Activated T-helper 2 cell treated with anti-CD3 and anti-CD28 coated beads, Interferon-gamma antibody, Interleukin-2, Interleukin-4, amounts not matched to agents 10 μg/mL and 5 μg/mL and 100 μg/mL, durations not matched to agents 14 hours and 24 hours and 36 hours (primary cell): Measurements from ENCODE around the gene ARF1. TPM values are rescaled to one million over a fixed set of nuclear protein-coding genes. Genes with fewer than 3 reads are reported as not detected.
A peak's percentile ranks its signal among the peaks of the same experiment; 100 is the strongest.

Experiments used
- DNase-seq: peaks from one replicate; pipeline ENCODE4 v3.0.0; 2021; ENCODE audit warnings: low spot score
- H3K27ac Mint-ChIP-seq: one replicate; pipeline ENCODE4 v1.8.0; 2021; ENCODE audit warnings: mixed read lengths
- H3K27me3 Mint-ChIP-seq: one replicate; pipeline ENCODE4 v1.8.0; 2021; ENCODE audit warnings: low read depth, mixed read lengths
- H3K36me3 Mint-ChIP-seq: one replicate; pipeline ENCODE4 v1.8.0; 2021; ENCODE audit warnings: low read depth, mixed read lengths
- H3K4me1 Mint-ChIP-seq: one replicate; pipeline ENCODE4 v1.8.0; 2021; ENCODE audit warnings: low read depth, mixed read lengths
- H3K4me3 Mint-ChIP-seq: one replicate; pipeline ENCODE4 v1.8.0; 2021; ENCODE audit warnings: low read depth, mild to moderate bottlenecking, moderate library complexity, mixed read lengths
- H3K9me3 Mint-ChIP-seq: one replicate; pipeline ENCODE4 v1.8.0; 2021; ENCODE audit warnings: mixed read lengths
- intact Hi-C: fragments of 100-400 bp; cut with micrococcal nuclease; formaldehyde crosslinking; loops from one replicate; pipeline ENCODE4 v1.15.1; 2023
- total RNA-seq: library from RNA; stranded (reverse); gene quantifications from 2 replicates; pipeline ENCODE4 v1.2.3, GENCODE V29; 2022

The ARF1 gene
- total RNA-seq, 1 donor from 2014 or later = 410 TPM

DNA sequence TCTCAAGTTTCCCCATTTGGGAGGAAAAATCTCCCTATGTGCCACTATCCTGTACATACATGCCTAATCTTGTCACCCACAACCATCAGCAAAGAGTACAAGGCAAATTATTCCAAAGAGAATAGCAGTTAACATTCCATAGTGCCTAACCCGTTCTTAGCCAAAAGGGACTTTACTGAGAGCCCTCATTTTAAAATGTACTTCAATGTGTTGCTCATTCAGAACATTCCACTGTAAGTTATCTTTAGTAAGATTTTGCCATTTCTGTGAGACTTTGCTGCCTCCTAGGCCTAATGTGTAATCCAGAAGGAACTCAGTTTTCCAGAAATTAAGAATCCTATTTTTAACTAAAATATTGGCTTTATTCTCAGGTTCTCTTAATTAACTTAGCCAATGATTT, 37.8 kb downstream of the ARF1 start:
- no peak for DNase-seq
- intact Hi-C loops = no loop called here
- no peak overlapping the region for H3K4me3 Mint-ChIP-seq
- H3K27me3 Mint-ChIP-seq = peaks cover 1% of the 10 kb centered on the region
- peaks cover 4% of the 10 kb centered on the region for H3K36me3 Mint-ChIP-seq
- H3K27ac Mint-ChIP-seq = no peak overlapping the region
- H3K9me3 Mint-ChIP-seq = peaks cover 27% of the 10 kb centered on the region
- H3K4me1 Mint-ChIP-seq = peaks cover 5% of the 10 kb centered on the region

DNA sequence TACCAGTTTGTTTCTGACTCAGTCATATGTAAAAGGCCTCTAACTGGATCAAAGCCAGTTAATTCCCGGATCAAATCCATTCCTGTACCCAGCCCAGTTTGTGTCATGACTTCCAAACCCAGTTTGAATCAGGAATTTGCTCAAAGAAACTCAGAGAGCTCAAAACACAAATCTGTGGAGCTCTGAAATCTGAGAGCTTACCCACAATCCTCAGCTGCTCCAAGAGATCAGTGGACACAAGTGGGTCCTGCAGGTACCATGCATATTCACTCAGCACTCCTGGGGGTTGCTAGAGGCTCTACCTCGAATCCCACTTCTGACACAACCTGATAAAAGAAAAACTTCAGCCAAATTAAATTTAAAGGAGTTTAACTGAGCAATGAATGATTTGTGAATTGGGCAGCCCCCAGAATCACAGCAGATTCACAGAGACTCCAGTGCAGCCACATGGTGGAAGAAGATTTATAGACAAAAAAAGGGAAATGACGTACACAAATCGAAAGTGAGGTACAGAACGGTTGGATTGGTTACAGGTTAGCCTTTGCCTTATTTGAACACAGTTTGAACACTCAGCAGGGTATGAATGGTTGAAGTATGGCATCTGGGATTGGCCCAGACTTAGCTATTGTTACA, 38.5 kb downstream of the ARF1 start:
- Mint-ChIP-seq H3K4me3 (no peak overlapping the region), H3K9me3 (peaks cover 27% of the 10 kb centered on the region), H3K27ac (no peak overlapping the region), H3K4me1 (peaks cover 6% of the 10 kb centered on the region), H3K27me3 (peaks cover 1% of the 10 kb centered on the region), H3K36me3 (peaks cover 4% of the 10 kb centered on the region)
- DNase-seq = no peak
- intact Hi-C loops = no loop called here

DNA sequence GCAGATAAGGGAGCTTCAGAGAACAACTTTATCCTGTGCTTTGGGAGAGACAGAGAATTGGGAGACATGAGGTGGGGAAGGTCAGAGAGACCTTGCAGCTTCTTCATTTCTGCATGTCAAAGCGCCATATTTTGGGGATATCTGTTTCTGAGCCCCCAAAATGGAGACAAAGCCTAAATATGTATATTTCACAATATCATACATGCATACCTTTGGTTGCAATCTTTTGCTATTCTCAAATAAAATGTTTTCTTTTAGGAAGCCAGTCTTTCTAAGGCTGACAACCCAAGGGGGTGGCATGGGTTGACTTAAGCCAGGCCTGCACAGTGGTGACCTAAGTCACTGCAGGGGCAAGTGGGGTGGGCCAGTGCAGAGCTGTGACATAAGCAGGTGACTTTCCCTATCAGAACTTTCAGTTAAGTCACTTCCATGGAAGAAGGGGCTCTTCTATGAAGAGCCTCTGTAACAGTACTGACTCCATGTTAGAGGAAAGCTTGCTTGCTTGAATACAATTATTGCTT, 40.5 kb downstream of the ARF1 start:
- intact Hi-C loops = no loop called here
- Mint-ChIP-seq H3K36me3 (peaks cover 3% of the 10 kb centered on the region), H3K4me3 (no peak overlapping the region), H3K9me3 (peaks cover 16% of the 10 kb centered on the region), H3K27me3 (peaks cover 6% of the 10 kb centered on the region), H3K4me1 (peaks cover 6% of the 10 kb centered on the region), H3K27ac (no peak overlapping the region)
- DNase-seq = no peak

DNA sequence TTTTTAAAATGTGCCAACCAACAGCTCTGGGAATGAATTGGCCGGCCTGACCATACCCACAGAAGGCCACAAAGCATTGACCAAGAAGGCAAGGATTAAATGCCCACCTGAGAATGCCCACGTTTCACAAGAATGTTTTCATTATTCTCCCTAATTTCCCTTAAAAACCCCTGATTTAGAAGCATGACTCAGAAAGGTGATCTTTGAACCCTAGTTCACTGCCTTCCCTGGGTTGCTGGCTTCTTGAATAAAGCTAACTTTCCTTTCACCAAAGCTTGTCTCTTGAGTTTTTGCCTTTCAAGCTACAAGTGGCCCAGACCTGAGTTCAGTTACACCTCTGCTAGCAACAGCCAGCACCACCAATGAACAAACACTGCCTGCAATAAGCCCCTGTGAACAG, 41.0 kb downstream of the ARF1 start:
- H3K27ac Mint-ChIP-seq = no peak overlapping the region
- H3K9me3 Mint-ChIP-seq = peaks cover 13% of the 10 kb centered on the region
- intact Hi-C loops = no loop called here
- H3K27me3 Mint-ChIP-seq = peaks cover 11% of the 10 kb centered on the region
- H3K36me3 Mint-ChIP-seq = no peaks in the 10 kb centered on the region
- DNase-seq = no peak
- H3K4me1 Mint-ChIP-seq = peaks cover 6% of the 10 kb centered on the region
- no peak overlapping the region for H3K4me3 Mint-ChIP-seq

DNA sequence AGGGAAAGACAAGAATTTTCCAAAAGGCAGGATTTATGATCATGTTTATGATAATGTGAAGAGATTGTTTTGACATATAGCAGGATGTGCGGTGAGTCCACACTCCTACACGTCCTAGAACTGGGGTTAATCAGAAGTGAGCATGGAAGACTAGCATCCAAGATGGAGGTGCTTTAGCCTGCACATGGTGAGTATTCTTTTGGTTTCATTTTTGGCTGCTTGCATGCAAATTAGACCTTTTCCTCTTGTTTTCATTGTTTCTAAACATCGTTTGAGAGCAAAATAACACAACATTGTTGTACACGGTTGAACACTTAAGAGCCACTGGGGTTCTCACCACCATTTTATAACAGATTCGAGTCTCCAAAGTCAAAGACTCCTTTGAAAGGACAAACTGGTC, 42.7 kb downstream of the ARF1 start:
- no peak overlapping the region for H3K27ac Mint-ChIP-seq
- H3K4me3 Mint-ChIP-seq = no peak overlapping the region
- peaks cover 11% of the 10 kb centered on the region for H3K27me3 Mint-ChIP-seq
- no peaks in the 10 kb centered on the region for H3K9me3 Mint-ChIP-seq
- H3K4me1 Mint-ChIP-seq = peaks cover 6% of the 10 kb centered on the region
- intact Hi-C loops = no loop called here
- no peaks in the 10 kb centered on the region for H3K36me3 Mint-ChIP-seq
- no peak for DNase-seq

DNA sequence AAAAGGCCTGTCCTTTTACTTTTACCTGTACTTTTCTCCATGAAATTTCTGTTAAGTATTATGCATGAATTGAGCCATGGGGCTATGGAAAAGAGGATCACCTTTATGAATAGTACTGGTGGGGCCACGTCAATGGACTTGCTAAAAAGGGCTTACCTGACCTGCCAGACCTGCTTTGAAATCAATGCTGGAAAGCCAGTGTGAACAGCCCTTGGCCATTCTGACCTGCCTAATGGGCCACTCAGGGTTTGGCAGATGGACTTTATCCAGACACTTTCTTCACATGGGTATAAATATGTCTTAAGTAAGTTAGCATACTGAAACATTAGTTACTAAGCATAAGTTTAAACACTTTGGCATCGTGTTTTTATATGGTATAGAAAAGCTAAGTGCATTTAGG, 49.3 kb downstream of the ARF1 start:
- DNase-seq = no peak
- no peak overlapping the region for H3K4me3 Mint-ChIP-seq
- intact Hi-C loops = loop anchor here (2.0 kb wide), 2 partner anchors 133 to 383 kb away; no protein-coding TSS in a partner anchor
- H3K4me1 Mint-ChIP-seq = peaks cover 4% of the 10 kb centered on the region
- peaks cover 34% of the 10 kb centered on the region for H3K27me3 Mint-ChIP-seq
- H3K27ac Mint-ChIP-seq = no peak overlapping the region
- H3K9me3 Mint-ChIP-seq = no peaks in the 10 kb centered on the region
- H3K36me3 Mint-ChIP-seq = no peaks in the 10 kb centered on the region

DNA sequence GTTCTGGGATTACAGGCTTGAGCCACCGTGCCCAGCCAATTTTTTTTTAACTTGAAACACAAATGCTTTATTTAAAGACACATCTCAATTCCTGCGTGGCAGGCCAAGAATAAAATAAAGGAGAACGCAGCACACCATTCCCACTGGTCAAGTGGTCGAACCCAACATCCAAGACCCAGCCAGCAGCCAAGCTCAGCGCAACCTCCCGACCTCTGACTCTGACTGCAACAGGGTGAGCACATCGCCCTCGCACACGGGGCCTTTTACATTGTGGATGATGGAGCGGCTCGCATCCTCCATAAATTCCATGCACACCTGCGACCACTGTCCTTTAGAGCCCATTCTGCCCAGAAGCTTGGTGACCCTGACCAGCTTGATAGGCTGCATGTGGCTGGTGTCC, 52.1 kb downstream of the ARF1 start:
- H3K9me3 Mint-ChIP-seq = no peaks in the 10 kb centered on the region
- no peak for DNase-seq
- peaks cover 33% of the 10 kb centered on the region for H3K27me3 Mint-ChIP-seq
- H3K27ac Mint-ChIP-seq = no peak overlapping the region
- intact Hi-C loops = no loop called here
- no peak overlapping the region for H3K4me3 Mint-ChIP-seq
- H3K36me3 Mint-ChIP-seq = no peaks in the 10 kb centered on the region
- H3K4me1 Mint-ChIP-seq = peaks cover 8% of the 10 kb centered on the region

DNA sequence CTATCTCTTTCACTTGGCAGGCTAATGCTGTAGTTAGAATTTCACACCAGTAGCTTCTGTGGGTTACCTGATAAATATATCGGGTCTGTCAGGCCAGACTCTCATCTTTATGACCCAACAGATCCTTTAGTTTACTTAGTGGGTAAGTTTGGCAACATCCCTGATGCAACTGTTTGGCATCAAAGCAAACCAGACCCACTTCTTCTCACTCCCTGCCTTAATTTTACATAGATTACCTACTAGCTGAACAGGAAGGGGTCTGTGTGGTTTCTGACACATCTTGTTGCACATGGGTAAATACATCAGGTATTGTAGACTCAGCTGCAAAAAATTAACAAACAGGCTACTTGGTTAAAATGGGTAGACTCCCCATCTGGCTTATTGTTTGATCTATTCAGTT, 54.4 kb downstream of the ARF1 start:
- peaks cover 33% of the 10 kb centered on the region for H3K27me3 Mint-ChIP-seq
- H3K4me1 Mint-ChIP-seq = peaks cover 4% of the 10 kb centered on the region
- no peak overlapping the region for H3K27ac Mint-ChIP-seq
- no peak overlapping the region for H3K4me3 Mint-ChIP-seq
- intact Hi-C loops = no loop called here
- H3K36me3 Mint-ChIP-seq = peaks cover 4% of the 10 kb centered on the region
- DNase-seq = no peak
- no peaks in the 10 kb centered on the region for H3K9me3 Mint-ChIP-seq

DNA sequence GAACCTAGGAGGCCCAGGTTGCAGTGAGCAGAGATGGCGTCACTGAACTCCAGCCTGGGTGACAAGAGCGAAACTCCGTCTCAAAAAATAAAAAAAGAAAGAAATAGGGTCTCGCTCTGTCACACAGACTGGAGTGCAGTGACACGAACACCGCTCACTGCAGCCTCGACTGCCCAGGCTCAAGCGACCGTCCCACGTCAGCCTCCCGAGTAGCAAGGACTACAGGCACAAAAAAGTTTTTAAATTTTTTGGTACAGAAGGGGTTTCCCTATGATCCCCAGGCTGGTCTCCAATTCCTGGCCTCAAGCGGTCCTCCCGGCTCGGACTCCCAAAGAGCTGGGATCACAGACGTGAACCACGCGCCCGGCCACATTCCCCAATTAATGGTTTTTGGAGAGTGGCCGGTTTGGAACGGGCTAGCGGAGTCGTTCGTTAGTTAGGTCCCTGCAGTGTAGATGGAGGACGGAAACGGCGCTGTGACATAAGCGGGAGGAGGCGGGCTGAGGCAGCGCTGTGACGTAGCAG, 57.0 kb downstream of the ARF1 start:
- intact Hi-C loops = loop anchor here (1.0 kb wide), 1 partner anchor 57 kb away; the partner anchor contains the start of gene ARF1

DNA sequence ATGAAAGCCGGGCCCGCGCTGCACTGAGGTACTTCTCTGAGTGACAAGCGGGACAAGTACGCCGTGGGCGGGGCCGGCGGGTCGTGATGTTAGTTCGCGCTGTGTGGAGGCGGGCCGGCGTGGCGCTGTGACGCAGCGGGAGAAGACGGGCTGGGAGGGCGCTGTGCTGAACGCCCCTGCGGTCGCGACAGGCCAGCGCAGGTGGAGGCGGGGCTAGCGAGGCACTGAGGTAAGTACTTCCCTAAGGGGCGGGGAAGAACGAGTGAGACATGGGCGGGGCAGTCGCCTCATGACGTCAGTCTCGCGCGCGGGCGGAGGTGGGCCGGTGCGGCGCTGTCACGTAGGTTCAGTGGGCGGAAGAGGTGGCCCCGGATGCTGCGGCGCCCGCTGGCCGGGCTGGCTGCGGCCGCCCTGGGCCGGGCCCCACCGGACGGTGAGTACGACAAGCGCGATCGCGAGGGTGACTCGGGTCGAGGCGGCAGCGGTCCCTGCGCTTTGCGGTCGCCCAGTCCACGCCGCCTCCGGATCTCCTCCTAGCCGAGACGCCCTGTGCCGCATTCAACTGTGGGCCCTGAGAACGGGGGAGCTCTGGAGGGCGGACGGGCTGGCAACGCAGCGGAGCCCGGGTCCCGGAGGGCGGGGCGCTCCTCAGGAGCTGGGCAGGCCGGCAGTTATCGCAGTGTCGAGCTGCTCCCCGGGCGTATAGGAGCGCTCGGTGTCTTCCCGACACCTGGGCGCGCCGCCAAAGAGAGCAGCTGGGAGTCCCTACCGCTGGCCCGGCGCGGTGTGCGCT, 57.6 kb downstream of the ARF1 start, which contains the start of gene GUK1:
TSS of gene GUK1 (plus strand) at position 349 of the 793 bp plus-strand sequence. CDS start at position 373, 24 bp downstream.
- peaks cover 17% of the 10 kb centered on the region for H3K4me1 Mint-ChIP-seq
- H3K27me3 Mint-ChIP-seq = peaks cover 22% of the 10 kb centered on the region
- DNase-seq = peak; percentile 100
- peaks cover 26% of the 10 kb centered on the region for H3K36me3 Mint-ChIP-seq
- peak within 1 kb of the TSS; percentile 96 for H3K27ac Mint-ChIP-seq
- intact Hi-C loops = loop anchor here (1.0 kb wide), 6 partner anchors 25 to 317 kb away; partner anchors contain the start of genes ARF1, C1orf35, IBA57 and MRPL55
- no peaks in the 10 kb centered on the region for H3K9me3 Mint-ChIP-seq
- peak within 1 kb of the TSS; percentile 96 for H3K4me3 Mint-ChIP-seq

More for the DNA sequence above, 57.0 kb downstream of the ARF1 start:
- Mint-ChIP-seq H3K27ac (peak overlapping the region; percentile 96), H3K4me1 (peaks cover 17% of the 10 kb centered on the region), H3K4me3 (peak overlapping the region; percentile 96), H3K36me3 (peaks cover 26% of the 10 kb centered on the region), H3K27me3 (peaks cover 27% of the 10 kb centered on the region), H3K9me3 (no peaks in the 10 kb centered on the region)
- no peak for DNase-seq

DNA sequence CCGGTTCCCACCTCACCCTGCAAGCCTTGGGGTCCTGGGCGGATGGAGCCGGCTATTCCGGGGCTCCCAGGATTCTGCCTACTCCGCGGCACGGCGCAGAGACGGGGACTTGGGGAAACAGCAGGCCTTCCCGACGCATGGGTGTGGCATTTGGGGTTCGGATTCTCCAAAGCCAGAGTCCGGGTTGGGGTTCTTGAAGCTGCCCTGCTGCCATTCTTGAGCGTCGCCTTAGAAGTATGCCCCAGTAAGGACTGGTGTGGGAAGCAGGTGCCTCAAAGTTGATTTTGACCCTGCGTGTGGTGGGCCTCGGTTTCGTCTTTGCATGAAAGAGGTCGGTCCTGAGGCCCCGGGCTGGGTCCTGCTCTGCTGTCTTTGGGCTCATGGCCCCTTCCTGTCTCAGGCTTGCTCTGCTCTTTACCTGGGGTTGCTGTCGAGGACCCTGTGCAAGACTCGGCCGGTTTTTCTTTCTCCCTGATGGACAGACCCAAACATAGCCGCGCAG, 58.3 kb downstream of the ARF1 start:
- H3K27ac Mint-ChIP-seq = peak overlapping the region; percentile 96

DNA sequence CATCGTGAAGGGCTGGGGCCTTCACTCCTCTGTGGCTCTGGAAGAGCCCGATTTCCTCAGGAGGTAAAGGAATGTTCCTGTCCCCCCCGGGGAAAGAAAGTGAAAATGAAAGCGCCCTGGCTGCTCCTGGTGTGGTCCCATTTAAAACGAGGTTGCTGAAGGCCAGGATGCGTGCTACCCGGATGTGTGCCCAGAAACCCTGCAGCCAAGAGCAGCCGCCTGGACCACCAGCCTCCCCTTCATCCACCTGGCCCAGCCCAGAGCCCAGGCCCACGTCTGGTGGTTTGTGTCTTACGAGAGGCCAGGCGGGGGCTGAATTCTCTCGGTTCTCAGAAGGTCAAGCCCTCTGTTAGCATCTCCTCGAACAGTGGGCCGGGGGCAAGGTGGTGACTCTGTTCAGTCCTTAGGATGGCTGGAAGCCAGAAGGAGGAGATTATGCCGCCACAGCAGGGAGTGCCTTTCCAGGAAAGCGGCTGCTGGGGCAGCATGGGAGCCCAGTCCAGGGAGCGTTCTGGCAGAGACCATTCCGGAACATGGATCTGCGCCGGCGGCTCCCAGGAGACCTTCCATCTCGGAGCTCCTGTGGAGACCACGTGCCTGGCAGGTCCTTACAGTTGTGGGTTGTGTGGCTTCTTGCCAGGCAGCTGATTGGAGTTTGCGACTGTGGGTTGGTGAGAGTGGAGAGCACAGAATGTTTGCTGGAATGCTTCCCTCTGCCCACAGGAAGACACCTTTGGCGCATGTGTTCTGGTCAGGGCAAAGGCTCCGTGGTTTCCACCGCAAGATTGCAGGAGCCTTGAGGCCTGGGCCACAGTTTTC, 58.9 kb downstream of the ARF1 start:
- H3K36me3 Mint-ChIP-seq = peaks cover 29% of the 10 kb centered on the region
- H3K27ac Mint-ChIP-seq = peak overlapping the region; percentile 96
- DNase-seq = peak; percentile 45
- H3K4me3 Mint-ChIP-seq = peak overlapping the region; percentile 96
- H3K27me3 Mint-ChIP-seq = peaks cover 12% of the 10 kb centered on the region
- intact Hi-C loops = no loop called here
- H3K9me3 Mint-ChIP-seq = no peaks in the 10 kb centered on the region
- H3K4me1 Mint-ChIP-seq = peaks cover 17% of the 10 kb centered on the region

More for the DNA sequence above, 58.3 kb downstream of the ARF1 start:
- H3K4me1 Mint-ChIP-seq = peaks cover 17% of the 10 kb centered on the region
- H3K9me3 Mint-ChIP-seq = no peaks in the 10 kb centered on the region
- no peak for DNase-seq
- peaks cover 28% of the 10 kb centered on the region for H3K36me3 Mint-ChIP-seq
- H3K27me3 Mint-ChIP-seq = peaks cover 19% of the 10 kb centered on the region
- peak overlapping the region; percentile 96 for H3K4me3 Mint-ChIP-seq
- intact Hi-C loops = loop anchor here (1.0 kb wide), 5 partner anchors 25 to 317 kb away; partner anchors contain the start of genes C1orf35, IBA57 and MRPL55
